ENCODE results near the gene MIDN. TPM values are rescaled to one million over a fixed set of nuclear protein-coding genes. Genes with fewer than 3 reads are reported as not detected.

Gene MIDN
- total and polyA plus RNA-seq, 2 donors = 12.2 to 64.3 TPM

GRCh38 chr19:1233115-1233667 is 15.2 kb upstream of the MIDN start:
- WGBS = 86% methylated on average over 24 of the region's 24 CpGs
- Histone ChIP-seq H3K4me1 (ENCODE audit: insufficient read depth) (no peaks in the 10 kb centered on the region), H3K4me3 (ENCODE audit: low read depth, low read length) (no peak overlapping the region), H3K36me3 (ENCODE audit: insufficient read depth) (no peaks in the 10 kb centered on the region), H3K27ac (ENCODE audit: low read depth) (no peak overlapping the region)
- no peak for DNase-seq (ENCODE audit: extremely low spot score)

DNA sequence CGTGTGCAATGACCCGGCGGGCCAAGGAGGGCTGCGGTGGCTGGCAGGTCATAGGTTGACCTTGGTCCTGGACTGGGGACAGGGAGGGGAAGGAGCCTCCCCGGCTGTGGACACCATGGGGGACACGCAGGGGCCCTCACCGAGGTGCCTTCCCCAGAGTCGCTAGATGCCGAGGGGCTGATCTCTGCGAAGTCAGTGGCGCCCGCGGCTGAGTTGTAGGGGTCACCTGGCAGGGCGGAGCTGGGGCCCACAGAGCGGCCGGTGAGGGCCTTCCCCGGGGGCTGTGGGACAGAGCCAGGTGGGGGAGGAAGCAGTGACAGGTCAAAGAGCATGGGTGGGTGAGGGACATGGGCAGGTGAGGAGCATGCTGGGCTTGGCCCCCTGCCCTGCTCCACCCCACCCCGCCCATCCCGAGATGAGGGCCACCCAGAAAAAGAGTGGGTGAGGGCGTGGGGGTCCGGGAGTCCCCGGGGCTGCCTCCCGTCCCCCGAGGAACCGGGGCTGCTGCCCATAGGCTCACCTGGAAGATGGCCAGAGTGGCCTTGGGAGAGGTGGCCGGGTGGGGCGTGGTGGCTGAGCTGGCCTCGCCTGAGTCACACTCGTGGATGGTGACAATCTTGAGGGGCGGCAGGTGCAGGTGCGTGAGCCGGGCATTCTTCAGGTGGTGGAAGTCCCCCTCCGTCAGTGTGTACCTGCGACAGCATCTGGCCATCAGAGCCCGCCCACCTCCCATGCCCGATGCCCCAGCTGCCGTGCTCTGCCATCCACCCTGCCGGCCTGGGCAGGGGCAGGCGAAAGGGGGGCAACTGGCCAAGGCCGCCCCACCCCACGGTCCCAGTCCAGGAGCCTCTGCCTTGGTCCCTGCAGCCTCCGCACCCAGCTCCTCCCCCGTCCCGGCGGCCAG is 14.1 kb upstream of the MIDN start:
- WGBS = 94% methylated on average over 45 of the region's 45 CpGs
- Histone ChIP-seq H3K36me3 (ENCODE audit: insufficient read depth) (no peaks in the 10 kb centered on the region), H3K4me3 (ENCODE audit: low read depth, low read length) (no peak overlapping the region), H3K4me1 (ENCODE audit: insufficient read depth) (no peaks in the 10 kb centered on the region), H3K27ac (ENCODE audit: low read depth) (no peak overlapping the region)
- no peak for DNase-seq (ENCODE audit: extremely low spot score)

GRCh38 chr19:1234955-1235380 is 13.4 kb upstream of the MIDN start:
- WGBS = 94% methylated on average over 43 of the region's 43 CpGs
- DNase-seq (ENCODE audit: extremely low spot score) = no peak
- Histone ChIP-seq H3K27ac (ENCODE audit: low read depth) (no peak overlapping the region), H3K36me3 (ENCODE audit: insufficient read depth) (no peaks in the 10 kb centered on the region), H3K4me3 (ENCODE audit: low read depth, low read length) (no peak overlapping the region), H3K4me1 (ENCODE audit: insufficient read depth) (no peaks in the 10 kb centered on the region)

GRCh38 chr19:1235625-1236538 is 12.5 kb upstream of the MIDN start:
- Histone ChIP-seq H3K4me1 (ENCODE audit: insufficient read depth) (no peaks in the 10 kb centered on the region), H3K36me3 (ENCODE audit: insufficient read depth) (no peaks in the 10 kb centered on the region), H3K4me3 (ENCODE audit: low read depth, low read length) (no peak overlapping the region), H3K27ac (ENCODE audit: low read depth) (no peak overlapping the region)
- 78% methylated on average over 39 of the region's 39 CpGs for WGBS
- no peak for DNase-seq (ENCODE audit: extremely low spot score)

DNA sequence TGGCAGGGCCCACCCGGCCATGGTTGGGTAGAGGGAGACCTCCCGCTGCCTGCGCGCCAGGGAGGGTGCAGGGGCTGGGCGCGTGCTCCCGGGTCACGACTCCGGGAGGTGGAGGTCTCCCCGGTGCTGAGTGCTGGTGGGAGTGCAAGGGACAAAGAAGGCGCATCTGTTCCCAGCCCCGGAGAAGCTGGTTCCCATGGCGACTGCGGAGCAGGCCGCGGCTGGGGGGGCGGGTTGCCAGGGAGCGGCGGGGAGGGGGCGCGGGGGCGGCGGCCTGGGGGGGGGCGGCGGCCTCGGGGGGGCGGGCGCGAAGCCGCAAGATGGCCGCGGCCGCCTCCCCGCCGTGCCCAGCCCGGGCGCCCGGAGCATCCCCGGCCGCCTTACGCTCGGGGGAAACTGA is 11.8 kb upstream of the MIDN start:
- Histone ChIP-seq H3K4me1 (ENCODE audit: insufficient read depth) (no peaks in the 10 kb centered on the region), H3K27ac (ENCODE audit: low read depth) (no peak overlapping the region), H3K4me3 (ENCODE audit: low read depth, low read length) (peak overlapping the region; percentile 46), H3K36me3 (ENCODE audit: insufficient read depth) (no peaks in the 10 kb centered on the region)
- 11% methylated on average over 42 of the region's 42 CpGs for WGBS
- DNase-seq (ENCODE audit: extremely low spot score) = no peak

GRCh38 chr19:1237027-1237659 is 11.2 kb upstream of the MIDN start:
- no peaks in the 10 kb centered on the region for H3K36me3 ChIP-seq (ENCODE audit: insufficient read depth)
- WGBS = 1% methylated on average over 60 of the region's 60 CpGs
- no peak for DNase-seq (ENCODE audit: extremely low spot score)
- no peak overlapping the region for H3K27ac ChIP-seq (ENCODE audit: low read depth)
- no peaks in the 10 kb centered on the region for H3K4me1 ChIP-seq (ENCODE audit: insufficient read depth)
- H3K4me3 ChIP-seq (ENCODE audit: low read depth, low read length) = peak overlapping the region; percentile 46

GRCh38 chr19:1237754-1238368 is 10.5 kb upstream of the MIDN start, which contains the start of gene CBARP:
TSS of gene CBARP (minus strand) at chr19:1238005. CDS start at chr19:1236100, 1,905 bp downstream.
- Histone ChIP-seq H3K27ac (ENCODE audit: low read depth) (no peak within 1 kb of the TSS), H3K4me3 (ENCODE audit: low read depth, low read length) (peak within 1 kb of the TSS; percentile 46), H3K36me3 (ENCODE audit: insufficient read depth) (no peaks in the 10 kb centered on the region), H3K4me1 (ENCODE audit: insufficient read depth) (no peaks in the 10 kb centered on the region)
- WGBS = under 1% methylated on average over 84 of the region's 87 CpGs
- DNase-seq (ENCODE audit: extremely low spot score) = no peak

- 59% methylated on average over 34 of the region's 34 CpGs for WGBS
- no peak for DNase-seq (ENCODE audit: extremely low spot score)
- Histone ChIP-seq H3K36me3 (ENCODE audit: insufficient read depth) (no peaks in the 10 kb centered on the region), H3K27ac (ENCODE audit: low read depth) (no peak overlapping the region), H3K4me1 (ENCODE audit: insufficient read depth) (no peaks in the 10 kb centered on the region), H3K4me3 (ENCODE audit: low read depth, low read length) (peak overlapping the region; percentile 46)
Observed at GRCh38 chr19:1238369-1239303, 9.7 kb upstream of the MIDN start.

DNA sequence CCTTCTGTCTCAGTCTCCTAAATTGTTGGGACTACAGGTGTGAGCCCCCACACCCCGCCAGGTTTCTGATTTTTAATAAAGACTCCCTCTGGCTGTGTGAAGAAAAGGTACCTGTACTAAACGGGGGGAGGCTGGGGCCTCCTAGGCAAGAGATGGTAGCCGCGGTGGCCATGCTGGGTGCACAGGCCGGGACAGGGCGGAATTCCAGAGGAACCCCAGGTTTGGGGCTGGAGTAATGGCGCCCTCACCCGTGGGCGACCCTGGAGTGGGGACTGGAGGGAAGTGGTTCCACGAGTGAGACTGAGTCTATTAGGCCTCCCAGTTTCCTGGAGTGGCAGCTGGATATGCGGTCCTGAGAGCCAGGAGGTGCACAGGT is 9.0 kb upstream of the MIDN start:
- Histone ChIP-seq H3K4me1 (ENCODE audit: insufficient read depth) (no peaks in the 10 kb centered on the region), H3K27ac (ENCODE audit: low read depth) (no peak overlapping the region), H3K36me3 (ENCODE audit: insufficient read depth) (no peaks in the 10 kb centered on the region), H3K4me3 (ENCODE audit: low read depth, low read length) (no peak overlapping the region)
- DNase-seq (ENCODE audit: extremely low spot score) = no peak
- WGBS = 85% methylated on average over 11 of the region's 11 CpGs

DNA sequence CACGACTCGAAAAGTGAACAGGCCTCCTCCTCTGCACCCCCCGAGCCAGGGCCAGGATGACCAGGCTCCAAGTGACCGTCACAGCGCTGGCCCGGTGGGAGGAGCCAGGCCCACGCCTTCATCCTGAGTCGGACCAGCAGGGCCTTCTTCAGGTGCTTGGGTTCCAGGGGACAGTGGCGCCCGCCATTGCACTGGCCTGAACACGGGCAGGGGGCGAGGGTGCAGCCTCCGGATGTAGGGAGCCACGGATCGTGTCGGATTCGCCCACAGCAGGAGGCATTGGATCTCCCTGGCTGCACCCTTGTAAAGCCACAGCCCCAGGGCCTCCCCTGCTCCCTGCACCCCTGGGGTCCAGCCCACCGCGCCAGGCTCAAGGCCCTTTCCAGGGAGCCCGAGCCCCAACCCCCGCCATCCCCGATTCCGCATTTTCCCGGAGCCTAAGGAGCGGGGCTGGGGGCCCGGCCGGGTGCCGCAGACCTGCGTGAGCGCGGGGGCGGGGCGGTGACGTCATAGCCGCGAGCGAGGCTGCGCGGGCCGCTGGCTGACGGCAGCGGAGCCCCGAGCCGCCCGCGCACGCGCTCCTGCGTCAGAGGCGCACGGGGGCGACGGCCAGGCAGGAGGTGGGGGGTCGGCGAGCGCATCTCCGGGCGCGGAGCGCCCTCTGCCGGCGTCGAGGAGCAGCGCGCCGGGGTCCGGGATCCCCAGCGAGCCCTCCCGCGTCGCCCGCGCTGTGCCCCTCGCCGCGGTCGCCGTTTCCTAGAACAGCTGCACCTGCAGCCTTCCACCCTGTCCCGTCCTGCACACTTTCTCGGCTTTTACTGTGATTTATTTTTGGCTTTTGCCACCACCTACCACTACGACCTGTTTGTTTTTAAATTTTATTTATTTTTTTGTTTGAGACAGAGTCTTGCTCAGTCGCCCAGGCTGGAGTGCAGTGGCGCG is 8.3 kb upstream of the MIDN start:
- H3K4me3 ChIP-seq (ENCODE audit: low read depth, low read length) = peak overlapping the region; percentile 8
- no peaks in the 10 kb centered on the region for H3K36me3 ChIP-seq (ENCODE audit: insufficient read depth)
- no peak for DNase-seq (ENCODE audit: extremely low spot score)
- H3K4me1 ChIP-seq (ENCODE audit: insufficient read depth) = no peaks in the 10 kb centered on the region
- peak overlapping the region; percentile 76 for H3K27ac ChIP-seq (ENCODE audit: low read depth)
- WGBS = 10% methylated on average over 84 of the region's 84 CpGs

- DNase-seq (ENCODE audit: extremely low spot score) = no peak
- H3K36me3 ChIP-seq (ENCODE audit: insufficient read depth) = no peaks in the 10 kb centered on the region
- peaks cover 3% of the 10 kb centered on the region for H3K4me1 ChIP-seq (ENCODE audit: insufficient read depth)
- no peak overlapping the region for H3K4me3 ChIP-seq (ENCODE audit: low read depth, low read length)
- H3K27ac ChIP-seq (ENCODE audit: low read depth) = no peak overlapping the region
- WGBS = 61% methylated on average over 15 of the region's 15 CpGs
Observed at GRCh38 chr19:1240925-1241324, 7.5 kb upstream of the MIDN start.

All from urinary bladder (tissue), 4 donors.